Endothelial cell of umbilical vein (primary cell): Measurements from ENCODE around the gene LRRC72. TPM values are rescaled to one million over a fixed set of nuclear protein-coding genes. Genes with fewer than 3 reads are reported as not detected.

Experiments used
- BruUV-seq: library from RNA; stranded (reverse); fragments of 400-500 nt; replicated peaks from 2 replicates; lab custom pipeline; 2021; lab: Mats Ljungman, UMichigan
- CTCF ChIA-PET: fragments of 300-600, 350-600 bp; sonication (Branson Sonifier 250); formaldehyde crosslinking; loops from one replicate; lab custom pipeline; 2021; ENCODE audit warnings: antibody characterized with exemption, inconsistent platforms; lab: Charles Lee
- POLR2A ChIA-PET: fragments of 300-600, 350-600 bp; sonication (Branson Sonifier 250); formaldehyde crosslinking; loops from one replicate; lab custom pipeline; 2021; ENCODE audit warnings: antibody characterized with exemption, inconsistent platforms; lab: Charles Lee
- DNase-seq: peaks from one replicate; pipeline ENCODE4 v3.0.0-alpha.2; 2011; ENCODE audit warnings: low read depth, low spot score
- FAIRE-seq: peaks from 2 replicates; lab custom pipeline; 2011; peaks lifted over from hg19 to GRCh38; lab: Jason Lieb, UNC
- H2AFZ ChIP-seq: 2 replicates; pipeline ENCODE4 v1.6.0; 2012; ENCODE audit warnings: low read depth, low read length, control low read depth, inconsistent platforms
- H3K27ac ChIP-seq: 2 replicates; pipeline ENCODE4 v1.5.1; 2011; ENCODE audit warnings: low read depth, mild to moderate bottlenecking, control low read depth, low read length, moderate library complexity; ENCODE audit not compliant: insufficient read depth
- H3K27me3 ChIP-seq, 2 experiments: 2 replicates each; pipeline versions ENCODE4 v1.6.0 to v1.6.1; 2011; ENCODE audit warnings: low read length in 2 of 2, mixed read lengths in 1 of 2; ENCODE audit not compliant: control insufficient read depth in 2 of 2, insufficient read depth in 2 of 2
- H3K36me3 ChIP-seq, 2 experiments: 2 replicates in 1 of 2; 3 replicates in 1 of 2; pipeline ENCODE4 v1.5.1; 2011; ENCODE audit warnings: low read length in 2 of 2, mild to moderate bottlenecking in 1 of 2, moderate library complexity in 1 of 2; ENCODE audit not compliant: control insufficient read depth in 2 of 2, insufficient read depth in 2 of 2; ENCODE audit errors: extremely low read depth in 1 of 2
- H3K4me1 ChIP-seq: 3 replicates; pipeline ENCODE4 v1.5.1; 2011; ENCODE audit warnings: mild to moderate bottlenecking, low read length; ENCODE audit not compliant: control insufficient read depth, insufficient read depth; ENCODE audit errors: extremely low read depth
- H3K4me2 ChIP-seq: 2 replicates; pipeline ENCODE4 v1.6.1; 2011; ENCODE audit warnings: low read length, control low read depth, mixed read lengths; ENCODE audit not compliant: insufficient read depth
- H3K4me3 ChIP-seq, 3 experiments: fragments of 200-600 bp in 1 of 3; sonication (generic), shearing (Covaris generic) in 1 of 3; replicated peaks in 1 of 3; 2 replicates each; pipeline ENCODE4 v1.5.1; 2011 to 2016; ENCODE audit warnings: control low read depth in 3 of 3, low read length in 3 of 3, mild to moderate bottlenecking in 2 of 3, inconsistent platforms in 1 of 3, low read depth in 1 of 3, moderate library complexity in 1 of 3; ENCODE audit not compliant: insufficient read depth in 1 of 3
- H3K79me2 ChIP-seq: 2 replicates; pipeline ENCODE4 v1.6.0; 2012; ENCODE audit warnings: low read length, inconsistent platforms; ENCODE audit not compliant: control insufficient read depth, insufficient read depth
- H3K9ac ChIP-seq: replicated peaks from 2 replicates; pipeline ENCODE3; 2011; ENCODE audit warnings: low read length, control low read depth; ENCODE audit not compliant: insufficient read depth; ENCODE audit errors: extremely low read depth
- H3K9me1 ChIP-seq: replicated peaks from 3 replicates; pipeline ENCODE4 v1.6.0; 2011; ENCODE audit warnings: mild to moderate bottlenecking, low read length; ENCODE audit not compliant: control insufficient read depth, insufficient read depth; ENCODE audit errors: extremely low read depth
- H3K9me3 ChIP-seq: replicated peaks from 2 replicates; pipeline ENCODE4 v1.5.1; 2012; ENCODE audit warnings: low read length, inconsistent platforms; ENCODE audit not compliant: control insufficient read depth, insufficient read depth
- H4K20me1 ChIP-seq: replicated peaks from 2 replicates; pipeline ENCODE3; 2011; ENCODE audit warnings: mild to moderate bottlenecking, low read length; ENCODE audit not compliant: control insufficient read depth, insufficient read depth; ENCODE audit errors: extremely low read depth
- EZH2 ChIP-seq: IDR thresholded peaks from 2 replicates; pipeline ENCODE4 v1.6.1; 2012; ENCODE audit warnings: borderline replicate concordance, low read depth, mild to moderate bottlenecking, moderate library complexity, low read length, inconsistent platforms; ENCODE audit not compliant: severe bottlenecking
- FOS ChIP-seq: IDR thresholded peaks from 2 replicates; pipeline ENCODE4 v1.6.1; 2011; ENCODE audit warnings: mild to moderate bottlenecking, low read length, moderate library complexity, borderline replicate concordance; ENCODE audit not compliant: insufficient read depth
- GATA2 ChIP-seq: IDR thresholded peaks from 2 replicates; pipeline ENCODE4 v1.7.0; 2011; ENCODE audit warnings: low read depth, mild to moderate bottlenecking, moderate library complexity, mixed read lengths, low read length; ENCODE audit not compliant: insufficient read length, insufficient read depth
- JUN ChIP-seq: IDR thresholded peaks from 2 replicates; pipeline ENCODE4 v1.6.1; 2011; ENCODE audit warnings: borderline replicate concordance, low read depth; ENCODE audit not compliant: insufficient read length, insufficient read depth
- MAX ChIP-seq: IDR thresholded peaks from 2 replicates; pipeline ENCODE4 v1.6.1; 2011; ENCODE audit not compliant: insufficient read depth, insufficient read length
- MYC ChIP-seq: IDR thresholded peaks from one replicate; pipeline ENCODE4 v1.6.1; 2011; ENCODE audit warnings: mild to moderate bottlenecking, low read depth, low read length
- POLR2A ChIP-seq: IDR thresholded peaks from 2 replicates; pipeline ENCODE4 v1.6.1; 2012; ENCODE audit warnings: low read depth, mild to moderate bottlenecking, control low read depth, low read length
- POLR2AphosphoS5 ChIP-seq: IDR thresholded peaks from 2 replicates; pipeline ENCODE4 v1.6.1; 2012; ENCODE audit warnings: low read depth, mild to moderate bottlenecking, control low read depth, low read length, moderate library complexity; ENCODE audit not compliant: insufficient read depth
- dilution Hi-C: fragments of 300-500 bp; cut with MboI; formaldehyde crosslinking; loops from one replicate; pipeline ENCODE4 v1.15.0; 2019; ENCODE audit warnings: low sequenced_read_pairs; ENCODE audit not compliant: extremely low pct_ligation_motif_present
- intact Hi-C: fragments of 100-400 bp; cut with micrococcal nuclease; formaldehyde crosslinking; loops from one replicate; pipeline ENCODE4 v1.10.0; 2022
- polyA plus RNA-seq, 4 experiments: library from polyadenylated mRNA; depleted of rRNA in 3 of 4; stranded (reverse) in 3 of 4; unstranded in 1 of 4; fragments of >200 nt; gene quantifications; 2 replicates each; pipeline versions ENCODE4 v1.2.1 to v1.2.3, GENCODE V29; 2011 to 2012; ENCODE audit warnings: missing spikeins in 1 of 4
- total RNA-seq: library from RNA; stranded (reverse); gene quantifications from 2 replicates; pipeline ENCODE4 v1.2.3, GENCODE V29; 2021
- TF ChIP-seq, protein P1 (sequence below), 2 donors: IDR thresholded peaks; 1 replicate in 1 of 2; 2 replicates in 1 of 2; pipeline ENCODE4 v1.5.1; 2011; ENCODE audit warnings: low read length in 2 of 2, mild to moderate bottlenecking in 2 of 2, moderate library complexity in 2 of 2, control low read depth in 1 of 2, inconsistent platforms in 1 of 2, low read depth in 1 of 2; ENCODE audit not compliant: insufficient read depth in 1 of 2; ENCODE audit errors: extremely low read depth in 1 of 2

LRRC72 gene
- total and polyA plus RNA-seq, 2 donors (not counting 3 experiments of a cell fraction or from before 2014, with no cell fraction given) = not detected

- H3K27me3 ChIP-seq = no peaks in the 10 kb centered on the region
- H3K4me3 ChIP-seq = no peak overlapping the region
- no peaks in the 10 kb centered on the region for H4K20me1 ChIP-seq
- FAIRE-seq = no peak
- H3K9ac ChIP-seq = no peak overlapping the region
- H3K27ac ChIP-seq = no peak overlapping the region
- no peaks in the 10 kb centered on the region for H3K79me2 ChIP-seq
- H3K4me2 ChIP-seq = no peak overlapping the region
- peaks cover 2% of the 10 kb centered on the region for H3K4me1 ChIP-seq
- ChIA-PET POLR2A (no interaction called here), CTCF (no interaction called here)
- no peak for DNase-seq
- intact Hi-C loops = no loop called here
- H3K36me3 ChIP-seq = no peaks in the 10 kb centered on the region
- no TSS peak for BruUV-seq
- H2AFZ ChIP-seq = no peak overlapping the region
- dilution Hi-C loops = no loop called here
- H3K9me1 ChIP-seq = no peaks in the 10 kb centered on the region
- TF ChIP-seq POLR2AphosphoS5 (no peak), GATA2 (no peak), EZH2 (no peak), FOS (no peak), MAX (no peak), POLR2A (no peak), MYC (no peak), JUN (no peak)
- TF ChIP-seq, protein P1, sequence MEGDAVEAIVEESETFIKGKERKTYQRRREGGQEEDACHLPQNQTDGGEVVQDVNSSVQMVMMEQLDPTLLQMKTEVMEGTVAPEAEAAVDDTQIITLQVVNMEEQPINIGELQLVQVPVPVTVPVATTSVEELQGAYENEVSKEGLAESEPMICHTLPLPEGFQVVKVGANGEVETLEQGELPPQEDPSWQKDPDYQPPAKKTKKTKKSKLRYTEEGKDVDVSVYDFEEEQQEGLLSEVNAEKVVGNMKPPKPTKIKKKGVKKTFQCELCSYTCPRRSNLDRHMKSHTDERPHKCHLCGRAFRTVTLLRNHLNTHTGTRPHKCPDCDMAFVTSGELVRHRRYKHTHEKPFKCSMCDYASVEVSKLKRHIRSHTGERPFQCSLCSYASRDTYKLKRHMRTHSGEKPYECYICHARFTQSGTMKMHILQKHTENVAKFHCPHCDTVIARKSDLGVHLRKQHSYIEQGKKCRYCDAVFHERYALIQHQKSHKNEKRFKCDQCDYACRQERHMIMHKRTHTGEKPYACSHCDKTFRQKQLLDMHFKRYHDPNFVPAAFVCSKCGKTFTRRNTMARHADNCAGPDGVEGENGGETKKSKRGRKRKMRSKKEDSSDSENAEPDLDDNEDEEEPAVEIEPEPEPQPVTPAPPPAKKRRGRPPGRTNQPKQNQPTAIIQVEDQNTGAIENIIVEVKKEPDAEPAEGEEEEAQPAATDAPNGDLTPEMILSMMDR (IDR thresholded peaks at IDR 0.05; ENCODE audit: extremely low read depth in 1 of 2, insufficient read depth in 1 of 2, low read depth in 1 of 2, low read length in 2 of 2) = no peak
- H3K9me3 ChIP-seq = no peaks in the 10 kb centered on the region
Measured at GRCh38 chr7:16585540-16585939, 58.9 kb downstream of the LRRC72 start.
